MM.1S (cell line): ENCODE data around the gene C11orf21.

Experiments
- CTCF ChIP-seq: fragments of 300-600 bp; sonication (generic); IDR thresholded peaks from 2 replicates; pipeline ENCODE4 v1.5.1; 2016; ENCODE audit warnings: antibody characterized with exemption, low read length, mixed read lengths
- EZH2 ChIP-seq: fragments of 300-600 bp; sonication (generic); optimal IDR thresholded peaks from 2 replicates; pipeline ENCODE3; 2017; ENCODE audit warnings: low read depth, mild to moderate bottlenecking, antibody characterized with exemption, low read length, mixed read lengths
- EZH2phosphoT487 ChIP-seq: fragments of 300-600 bp; sonication (generic); IDR thresholded peaks from 2 replicates; pipeline ENCODE4 v1.6.1; 2018; ENCODE audit warnings: antibody characterized with exemption, low read length

- no peak for TF ChIP-seq CTCF
- TF ChIP-seq EZH2phosphoT487, result no peak
- TF ChIP-seq EZH2, result no peak
These were observed 13.9 kb upstream of the C11orf21 start for GRCh38 chr11:2315395-2316168.
